ENCODE measurements around the gene RALBP1. TPM values are rescaled to one million over a fixed set of nuclear protein-coding genes. Genes with fewer than 3 reads are reported as not detected.
A peak's percentile ranks its signal among the peaks of the same experiment; 100 is the strongest.
"Not testable (repeated sequence)": the region's sequence is repeated elsewhere in the genome, so short reads cannot be mapped to it uniquely, and the experiment has no call there.

Gene RALBP1
- total and polyA plus RNA-seq, 5 donors = 32.4 to 57.5 (median 46.3) TPM

- Histone ChIP-seq H3K27ac (ENCODE audit: low read length) (no peak overlapping the region), H3K9me3 (ENCODE audit: control insufficient read depth, low read length) (no peaks in the 10 kb centered on the region), H3K4me1 (ENCODE audit: control insufficient read depth, insufficient read depth, low read length) (peaks cover 3% of the 10 kb centered on the region), H3K27me3 (ENCODE audit: control insufficient read depth, insufficient read depth) (no peaks in the 10 kb centered on the region), H3K4me3 (ENCODE audit: low read length) (no peak overlapping the region)
- intact Hi-C loops (cut with DNase I) = no loop called here
- DNase-seq (no peak), ATAC-seq (no peak)
- 94% methylated on average over 31 of the region's 31 CpGs for WGBS
These were observed 3.2 kb downstream of the RALBP1 start for GRCh38 chr18:9478545-9478944.

GRCh38 chr18:9482790-9483189 is 7.5 kb downstream of the RALBP1 start:
- no peaks in the 10 kb centered on the region for H3K9me3 ChIP-seq (ENCODE audit: control insufficient read depth, low read length)
- intact Hi-C loops (cut with DNase I) = no loop called here
- no peak overlapping the region for H3K4me3 ChIP-seq (ENCODE audit: low read length)
- 91% methylated on average over 1 of the region's 1 CpG for WGBS
- ATAC-seq (no peak), DNase-seq (no peak)
- no peaks in the 10 kb centered on the region for H3K4me1 ChIP-seq (ENCODE audit: control insufficient read depth, insufficient read depth, low read length)
- H3K27me3 ChIP-seq (ENCODE audit: control insufficient read depth, insufficient read depth) = no peaks in the 10 kb centered on the region
- no peak overlapping the region for H3K27ac ChIP-seq (ENCODE audit: low read length)

DNA sequence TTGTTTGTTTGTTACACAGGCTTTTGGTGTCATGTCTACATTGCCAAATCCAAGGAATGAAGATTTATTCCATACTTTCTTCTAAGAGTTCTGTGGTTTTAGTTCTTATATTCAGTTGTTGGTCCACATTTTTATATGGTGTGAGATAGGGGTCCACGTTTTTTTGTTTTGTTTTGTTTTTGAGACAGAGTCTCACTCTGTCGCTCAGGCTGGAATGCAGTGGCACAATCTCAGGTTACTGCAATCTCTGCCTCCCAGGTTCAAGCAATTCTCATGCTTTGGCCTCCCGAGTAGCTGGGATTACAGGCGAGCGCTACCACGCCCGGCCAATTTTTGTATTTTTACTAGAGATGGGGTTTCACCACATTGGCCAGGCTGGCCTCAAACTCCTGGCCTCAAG is 8.2 kb downstream of the RALBP1 start:
- Histone ChIP-seq H3K4me1 (ENCODE audit: control insufficient read depth, insufficient read depth, low read length) (no peaks in the 10 kb centered on the region), H3K4me3 (ENCODE audit: low read length) (no peak overlapping the region), H3K27me3 (ENCODE audit: control insufficient read depth, insufficient read depth) (no peaks in the 10 kb centered on the region), H3K9me3 (ENCODE audit: control insufficient read depth, low read length) (no peaks in the 10 kb centered on the region), H3K27ac (ENCODE audit: low read length) (no peak overlapping the region)
- DNase-seq (no peak), ATAC-seq (no peak)
- intact Hi-C loops (cut with DNase I) = no loop called here
- 97% methylated on average over 7 of the region's 7 CpGs for WGBS

- H3K4me3 ChIP-seq (ENCODE audit: low read length); H3K27ac ChIP-seq (ENCODE audit: low read length); H3K4me1 ChIP-seq (ENCODE audit: control insufficient read depth, insufficient read depth, low read length); ATAC-seq; intact Hi-C loops (cut with DNase I); DNase-seq; H3K27me3 ChIP-seq (ENCODE audit: control insufficient read depth, insufficient read depth); H3K9me3 ChIP-seq (ENCODE audit: control insufficient read depth, low read length): not testable (repeated sequence)
- WGBS = 96% methylated on average over 2 of the region's 2 CpGs
These were observed 9.5 kb downstream of the RALBP1 start for GRCh38 chr18:9484856-9485255.

DNA sequence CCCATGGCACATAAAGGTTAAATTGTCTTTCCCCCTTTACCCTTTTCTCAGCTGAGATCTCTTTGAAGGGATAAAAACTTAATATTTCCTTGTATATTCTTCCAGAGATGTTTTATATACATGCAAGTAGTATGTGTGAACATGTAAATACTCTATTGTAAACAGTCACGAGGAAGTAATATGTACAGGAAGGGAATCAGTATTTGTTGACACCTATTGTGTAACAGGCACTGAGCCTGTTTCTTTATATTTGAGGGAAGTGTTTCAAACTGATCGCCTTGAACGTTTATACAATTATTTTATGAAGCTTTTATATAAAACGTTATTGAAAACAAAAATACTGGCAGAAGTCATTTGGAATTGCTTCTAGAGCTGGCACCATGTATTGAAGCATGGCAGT is 13.2 kb downstream of the RALBP1 start:
- DNase-seq (no peak), ATAC-seq (no peak)
- Histone ChIP-seq H3K27me3 (ENCODE audit: control insufficient read depth, insufficient read depth) (no peaks in the 10 kb centered on the region), H3K9me3 (ENCODE audit: control insufficient read depth, low read length) (no peaks in the 10 kb centered on the region), H3K4me3 (ENCODE audit: low read length) (no peak overlapping the region), H3K4me1 (ENCODE audit: control insufficient read depth, insufficient read depth, low read length) (no peaks in the 10 kb centered on the region), H3K27ac (ENCODE audit: low read length) (no peak overlapping the region)
- intact Hi-C loops (cut with DNase I) = no loop called here
- WGBS = 74% methylated on average over 4 of the region's 4 CpGs

- ATAC-seq = no peak
- intact Hi-C loops (cut with DNase I) = no loop called here
- no peak overlapping the region for H3K4me3 ChIP-seq (ENCODE audit: low read length)
- DNase-seq = no peak
- WGBS = 76% methylated on average over 9 of the region's 9 CpGs
- H3K9me3 ChIP-seq (ENCODE audit: control insufficient read depth, low read length) = no peaks in the 10 kb centered on the region
- H3K27me3 ChIP-seq (ENCODE audit: control insufficient read depth, insufficient read depth) = no peaks in the 10 kb centered on the region
- H3K27ac ChIP-seq (ENCODE audit: low read length) = no peak overlapping the region
- H3K4me1 ChIP-seq (ENCODE audit: control insufficient read depth, insufficient read depth, low read length) = peaks cover 3% of the 10 kb centered on the region
These were observed 19.5 kb downstream of the RALBP1 start for GRCh38 chr18:9494778-9495331.

GRCh38 chr18:9495465-9495864 is 20.2 kb downstream of the RALBP1 start:
- intact Hi-C loops (cut with DNase I) = no loop called here
- WGBS = 85% methylated on average over 1 of the region's 1 CpG
- ATAC-seq (no peak), DNase-seq (no peak)
- Histone ChIP-seq H3K4me1 (ENCODE audit: control insufficient read depth, insufficient read depth, low read length) (peaks cover 3% of the 10 kb centered on the region), H3K27me3 (ENCODE audit: control insufficient read depth, insufficient read depth) (no peaks in the 10 kb centered on the region), H3K4me3 (ENCODE audit: low read length) (no peak overlapping the region), H3K27ac (ENCODE audit: low read length) (no peak overlapping the region), H3K9me3 (ENCODE audit: control insufficient read depth, low read length) (no peaks in the 10 kb centered on the region)

DNA sequence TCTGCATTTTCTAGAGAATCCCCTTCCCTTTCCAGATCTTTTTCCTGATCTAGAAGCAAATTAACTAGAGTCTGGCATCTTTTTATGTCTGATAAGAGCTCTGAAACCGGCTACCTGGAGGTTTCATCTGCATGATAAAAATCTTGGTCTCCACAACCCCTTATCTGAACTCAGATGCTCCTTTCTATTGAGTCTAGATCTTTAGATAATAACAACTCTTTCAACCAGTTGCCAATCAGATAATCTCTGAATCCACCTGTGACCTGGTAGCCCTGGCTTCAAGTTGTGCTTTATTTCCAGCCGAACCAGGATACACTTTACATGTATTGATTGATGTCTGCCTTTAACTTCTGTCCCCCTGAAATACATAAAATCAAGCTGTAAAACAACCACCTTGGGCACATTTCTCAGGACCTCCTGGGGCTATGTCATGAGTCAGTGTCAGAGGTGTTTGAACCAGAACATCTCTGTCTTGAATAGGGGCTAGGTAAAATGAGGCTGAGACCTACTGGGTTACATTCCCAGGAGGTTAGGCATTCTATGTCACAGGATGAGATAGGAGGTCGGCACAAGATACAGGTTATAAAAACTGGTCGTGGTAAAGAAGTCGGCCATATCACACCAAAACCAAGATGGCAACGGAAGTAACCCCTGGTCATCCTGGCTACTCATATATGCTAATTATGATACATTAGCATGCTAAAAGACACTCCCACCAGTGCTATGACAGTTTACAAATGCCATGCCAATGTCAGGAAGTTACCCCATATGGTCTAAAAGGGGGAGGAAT is 20.8 kb downstream of the RALBP1 start:
- Histone ChIP-seq H3K4me3 (ENCODE audit: low read length) (no peak overlapping the region), H3K4me1 (ENCODE audit: control insufficient read depth, insufficient read depth, low read length) (peaks cover 3% of the 10 kb centered on the region), H3K27me3 (ENCODE audit: control insufficient read depth, insufficient read depth) (no peaks in the 10 kb centered on the region), H3K27ac (ENCODE audit: low read length) (no peak overlapping the region), H3K9me3 (ENCODE audit: control insufficient read depth, low read length) (no peaks in the 10 kb centered on the region)
- no peak for DNase-seq
- ATAC-seq = no peak
- intact Hi-C loops (cut with DNase I) = no loop called here
- WGBS = 87% methylated on average over 6 of the region's 6 CpGs

DNA sequence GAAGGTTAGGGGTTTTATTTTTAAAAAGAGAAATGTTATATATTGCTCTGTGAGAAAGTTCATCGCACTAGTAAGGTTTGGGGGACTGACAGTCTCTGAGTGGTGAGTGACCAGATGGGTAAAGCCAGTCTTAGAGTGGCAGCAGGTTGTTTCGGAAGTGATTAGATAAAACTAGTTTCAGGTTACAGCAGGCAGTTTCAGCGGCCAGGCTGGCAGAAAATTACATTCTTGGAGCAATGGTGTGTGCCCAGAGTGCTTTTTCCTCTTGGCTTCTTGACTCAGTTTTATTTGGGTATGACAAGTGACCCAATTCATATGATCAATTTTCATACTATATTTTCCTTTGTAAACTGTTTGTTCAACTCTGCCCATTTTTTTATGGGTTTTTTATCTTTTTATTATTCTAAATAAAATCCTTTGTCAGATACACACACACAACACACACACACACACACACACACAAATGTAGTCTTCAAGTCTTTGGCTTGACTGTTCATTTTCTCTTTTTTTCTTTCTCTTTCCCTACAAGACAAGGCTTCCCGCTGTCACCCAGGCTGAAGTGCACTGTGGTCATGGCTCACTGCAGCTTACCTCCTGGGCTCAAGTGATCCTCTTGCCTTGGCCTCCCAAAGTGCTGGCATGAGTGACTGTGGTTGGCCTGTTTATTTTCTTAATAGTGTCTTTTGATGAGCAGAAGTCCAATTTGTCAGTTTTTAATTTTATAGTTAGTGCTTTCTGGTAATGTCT is 30.9 kb downstream of the RALBP1 start:
- H3K27me3 ChIP-seq (ENCODE audit: control insufficient read depth, insufficient read depth) = no peaks in the 10 kb centered on the region
- 61% methylated on average over 4 of the region's 4 CpGs for WGBS
- H3K4me1 ChIP-seq (ENCODE audit: control insufficient read depth, insufficient read depth, low read length) = peaks cover 3% of the 10 kb centered on the region
- DNase-seq (no peak), ATAC-seq (peak in 1 of 2 donors; percentile 71)
- intact Hi-C loops (cut with DNase I) = no loop called here
- H3K9me3 ChIP-seq (ENCODE audit: control insufficient read depth, low read length) = no peaks in the 10 kb centered on the region
- H3K27ac ChIP-seq (ENCODE audit: low read length) = no peak overlapping the region
- H3K4me3 ChIP-seq (ENCODE audit: low read length) = no peak overlapping the region

GRCh38 chr18:9507565-9508088 is 32.3 kb downstream of the RALBP1 start:
- H3K27ac ChIP-seq (ENCODE audit: low read length) = no peak overlapping the region
- no peaks in the 10 kb centered on the region for H3K9me3 ChIP-seq (ENCODE audit: control insufficient read depth, low read length)
- H3K4me1 ChIP-seq (ENCODE audit: control insufficient read depth, insufficient read depth, low read length) = peaks cover 3% of the 10 kb centered on the region
- ATAC-seq = no peak
- DNase-seq = no peak
- H3K27me3 ChIP-seq (ENCODE audit: control insufficient read depth, insufficient read depth) = no peaks in the 10 kb centered on the region
- intact Hi-C loops (cut with DNase I) = no loop called here
- H3K4me3 ChIP-seq (ENCODE audit: low read length) = no peak overlapping the region
- 80% methylated on average over 2 of the region's 2 CpGs for WGBS

DNA sequence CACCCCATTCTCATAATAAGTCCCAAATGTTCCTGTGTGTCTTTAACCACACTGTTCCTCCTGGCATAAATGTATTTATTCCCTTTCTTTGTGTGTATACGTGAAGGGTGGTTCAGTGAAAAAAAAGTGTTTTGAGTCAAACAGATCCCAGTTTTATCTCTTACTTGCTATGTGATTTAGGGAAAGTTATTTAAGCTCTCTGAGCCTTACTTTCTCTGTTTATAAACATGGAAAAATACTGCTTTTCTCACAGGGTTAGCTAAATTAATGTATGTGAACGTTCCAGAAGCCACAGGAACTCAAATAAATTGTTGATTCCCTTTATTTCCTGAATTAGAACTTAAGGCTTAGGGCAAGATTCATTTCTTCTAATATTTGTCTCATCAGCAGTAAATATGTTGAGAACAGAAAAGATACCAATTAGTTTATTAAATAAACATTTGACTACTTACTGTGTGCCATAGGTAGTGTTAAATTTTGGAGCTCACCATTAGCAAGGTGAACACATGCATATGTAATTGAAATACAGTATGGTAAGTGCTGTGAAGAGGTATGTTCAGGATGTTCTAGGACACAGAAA is 33.2 kb downstream of the RALBP1 start:
- H3K4me3 ChIP-seq (ENCODE audit: low read length) = no peak overlapping the region
- DNase-seq = no peak
- intact Hi-C loops (cut with DNase I) = no loop called here
- H3K27ac ChIP-seq (ENCODE audit: low read length) = no peak overlapping the region
- peaks cover 3% of the 10 kb centered on the region for H3K4me1 ChIP-seq (ENCODE audit: control insufficient read depth, insufficient read depth, low read length)
- no peaks in the 10 kb centered on the region for H3K27me3 ChIP-seq (ENCODE audit: control insufficient read depth, insufficient read depth)
- no peaks in the 10 kb centered on the region for H3K9me3 ChIP-seq (ENCODE audit: control insufficient read depth, low read length)
- no peak for ATAC-seq
- 72% methylated on average over 2 of the region's 2 CpGs for WGBS

Measured in right cardiac atrium (tissue), 5 donors.